ENCODE results near the gene TSPYL6. TPM values are rescaled to one million over a fixed set of nuclear protein-coding genes. Genes with fewer than 3 reads are reported as not detected.

Gene TSPYL6
- polyA plus RNA-seq, 2 of the 4 experiments (the other 2 are of a cell fraction): not detected

DNA sequence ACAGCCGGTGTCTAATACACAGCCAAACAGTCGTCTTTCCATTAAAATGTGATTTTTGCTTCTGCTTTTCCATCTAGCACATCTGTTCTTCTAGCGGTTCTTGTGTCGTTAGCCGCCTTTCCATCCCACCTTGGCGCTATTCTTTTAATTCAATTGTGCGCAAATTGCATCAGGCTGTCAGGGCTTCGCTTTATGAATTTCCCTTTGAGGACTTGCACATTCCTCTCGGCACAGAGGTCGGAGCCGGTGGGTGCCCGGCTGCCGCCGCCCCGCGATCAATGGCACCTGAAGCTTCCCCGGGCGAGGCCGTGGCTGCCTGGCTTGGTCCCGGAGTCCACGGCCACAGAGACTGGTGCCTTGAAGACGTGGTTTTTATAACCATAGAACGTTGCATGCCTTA, 33.9 kb upstream of the TSPYL6 start:
- no peak overlapping the region for H3K4me2 ChIP-seq
- ChIA-PET CTCF (interaction anchor here (1.5 kb wide), 1 partner anchor 11 kb away, joined by 3 read pairs; no protein-coding TSS in a partner anchor), POLR2A (no interaction called here)
- WGBS (ENCODE audit: missing lambda C conversion rate): 84% methylated on average over 23 of the region's 23 CpGs
- DNase-seq (ENCODE audit: low read depth in 1 of 2, low spot score in 1 of 2) (no peak), FAIRE-seq (no peak), ATAC-seq (no peak)
- H3K4me1 ChIP-seq: 0 out of 3 replicates have a peak, but pooled peaks cover 2% of the 10 kb centered on the region
- H3K27ac ChIP-seq: no peak overlapping the region
- H3K9me3 ChIP-seq: no peaks in the 10 kb centered on the region
- TF ChIP-seq FOSL2 (IDR thresholded peaks at IDR 0.05): no peak
- TF ChIP-seq FOSL2 (CRISPR knock-in tag; IDR thresholded peaks at IDR 0.05): no peak
- no peak for TF ChIP-seq CBX8 (IDR thresholded peaks at IDR 0.05)
- TF ChIP-seq, protein P1, sequence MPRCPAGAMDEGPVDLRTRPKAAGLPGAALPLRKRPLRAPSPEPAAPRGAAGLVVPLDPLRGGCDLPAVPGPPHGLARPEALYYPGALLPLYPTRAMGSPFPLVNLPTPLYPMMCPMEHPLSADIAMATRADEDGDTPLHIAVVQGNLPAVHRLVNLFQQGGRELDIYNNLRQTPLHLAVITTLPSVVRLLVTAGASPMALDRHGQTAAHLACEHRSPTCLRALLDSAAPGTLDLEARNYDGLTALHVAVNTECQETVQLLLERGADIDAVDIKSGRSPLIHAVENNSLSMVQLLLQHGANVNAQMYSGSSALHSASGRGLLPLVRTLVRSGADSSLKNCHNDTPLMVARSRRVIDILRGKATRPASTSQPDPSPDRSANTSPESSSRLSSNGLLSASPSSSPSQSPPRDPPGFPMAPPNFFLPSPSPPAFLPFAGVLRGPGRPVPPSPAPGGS (IDR thresholded peaks at IDR 0.05): no peak
- TF ChIP-seq JUNB (IDR thresholded peaks at IDR 0.05): no peak
- no peak for TF ChIP-seq TFCP2L1 (CRISPR knock-in tag; IDR thresholded peaks at IDR 0.05)
- no peak for TF ChIP-seq CHD2 (IDR thresholded peaks at IDR 0.05; ENCODE audit: low read length, partially characterized antibody)
- TF ChIP-seq, protein P2, sequence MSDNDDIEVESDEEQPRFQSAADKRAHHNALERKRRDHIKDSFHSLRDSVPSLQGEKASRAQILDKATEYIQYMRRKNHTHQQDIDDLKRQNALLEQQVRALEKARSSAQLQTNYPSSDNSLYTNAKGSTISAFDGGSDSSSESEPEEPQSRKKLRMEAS (IDR thresholded peaks at IDR 0.05): no peak
- TF ChIP-seq EP300 (IDR thresholded peaks at IDR 0.05): no peak
- no peak for TF ChIP-seq POLR2AphosphoS2 (conservative IDR thresholded peaks at IDR 0.05; ENCODE audit: low read length)
- TF ChIP-seq, protein P3, sequence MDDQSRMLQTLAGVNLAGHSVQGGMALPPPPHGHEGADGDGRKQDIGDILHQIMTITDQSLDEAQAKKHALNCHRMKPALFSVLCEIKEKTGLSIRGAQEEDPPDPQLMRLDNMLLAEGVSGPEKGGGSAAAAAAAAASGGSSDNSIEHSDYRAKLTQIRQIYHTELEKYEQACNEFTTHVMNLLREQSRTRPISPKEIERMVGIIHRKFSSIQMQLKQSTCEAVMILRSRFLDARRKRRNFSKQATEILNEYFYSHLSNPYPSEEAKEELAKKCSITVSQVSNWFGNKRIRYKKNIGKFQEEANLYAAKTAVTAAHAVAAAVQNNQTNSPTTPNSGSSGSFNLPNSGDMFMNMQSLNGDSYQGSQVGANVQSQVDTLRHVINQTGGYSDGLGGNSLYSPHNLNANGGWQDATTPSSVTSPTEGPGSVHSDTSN (IDR thresholded peaks at IDR 0.05): no peak
- TF ChIP-seq RCOR1 (IDR thresholded peaks at IDR 0.05; ENCODE audit: low read depth, low read length): no peak
- TF ChIP-seq RARB (CRISPR knock-in tag; IDR thresholded peaks at IDR 0.05): no peak
- no peak for TF ChIP-seq RNF2 (IDR thresholded peaks at IDR 0.05; ENCODE audit: borderline replicate concordance, low read depth)
- TF ChIP-seq, protein P4, sequence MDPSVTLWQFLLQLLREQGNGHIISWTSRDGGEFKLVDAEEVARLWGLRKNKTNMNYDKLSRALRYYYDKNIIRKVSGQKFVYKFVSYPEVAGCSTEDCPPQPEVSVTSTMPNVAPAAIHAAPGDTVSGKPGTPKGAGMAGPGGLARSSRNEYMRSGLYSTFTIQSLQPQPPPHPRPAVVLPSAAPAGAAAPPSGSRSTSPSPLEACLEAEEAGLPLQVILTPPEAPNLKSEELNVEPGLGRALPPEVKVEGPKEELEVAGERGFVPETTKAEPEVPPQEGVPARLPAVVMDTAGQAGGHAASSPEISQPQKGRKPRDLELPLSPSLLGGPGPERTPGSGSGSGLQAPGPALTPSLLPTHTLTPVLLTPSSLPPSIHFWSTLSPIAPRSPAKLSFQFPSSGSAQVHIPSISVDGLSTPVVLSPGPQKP (IDR thresholded peaks at IDR 0.05; ENCODE audit: low read depth, low read length): no peak
- H3K4me3 ChIP-seq: no peak overlapping the region

DNA sequence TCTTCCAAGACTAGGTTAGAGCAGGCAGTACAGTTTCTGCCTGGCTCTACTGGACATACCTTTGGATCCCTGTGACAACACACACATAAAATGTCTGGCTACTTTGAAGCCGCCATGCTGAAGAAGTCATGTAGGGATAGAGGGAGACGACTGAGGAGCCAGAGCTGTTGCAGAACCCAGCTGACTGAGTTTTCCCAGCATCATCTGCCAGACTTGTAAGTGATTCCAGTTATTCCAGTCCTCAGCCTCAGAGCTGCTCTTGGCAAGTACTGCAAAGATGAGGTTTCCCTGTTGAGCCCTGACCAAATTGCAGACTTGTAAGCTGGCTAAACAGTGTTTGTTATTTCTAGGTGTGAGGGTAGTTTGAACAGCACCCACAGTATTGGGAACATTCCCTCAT, 31.5 kb upstream of the TSPYL6 start:
- DNase-seq (ENCODE audit: low read depth in 1 of 2, low spot score in 1 of 2) (no peak), FAIRE-seq (no peak), ATAC-seq (no peak)
- WGBS (ENCODE audit: missing lambda C conversion rate): 75% methylated on average over 2 of the region's 2 CpGs
- H3K27ac ChIP-seq: no peak overlapping the region
- H3K4me2 ChIP-seq: no peak overlapping the region
- no peaks in the 10 kb centered on the region for H3K4me1 ChIP-seq
- no peak overlapping the region for H3K4me3 ChIP-seq
- TF ChIP-seq NFE2L2 (conservative IDR thresholded peaks at IDR 0.05; ENCODE audit: low read length) (no peak), MAFK (IDR thresholded peaks at IDR 0.05; ENCODE audit: partially characterized antibody) (no peak), HOXB5 (CRISPR knock-in tag; IDR thresholded peaks at IDR 0.05) (no peak), ZC3H11A (IDR thresholded peaks at IDR 0.05) (no peak), HDAC2 (IDR thresholded peaks at IDR 0.05) (no peak), HEYL (CRISPR knock-in tag; IDR thresholded peaks at IDR 0.05) (no peak), KDM5A (IDR thresholded peaks at IDR 0.05) (no peak), HOXA7 (CRISPR knock-in tag; IDR thresholded peaks at IDR 0.05) (no peak), SREBF2 (IDR thresholded peaks at IDR 0.05) (no peak), PHF8 (IDR thresholded peaks at IDR 0.05; ENCODE audit: borderline replicate concordance, low read depth) (no peak), POLR2A (IDR thresholded peaks at IDR 0.05; ENCODE audit: low read length) (no peak), TP53 (CRISPR knock-in tag; IDR thresholded peaks at IDR 0.05) (no peak)
- TF ChIP-seq, protein P5, sequence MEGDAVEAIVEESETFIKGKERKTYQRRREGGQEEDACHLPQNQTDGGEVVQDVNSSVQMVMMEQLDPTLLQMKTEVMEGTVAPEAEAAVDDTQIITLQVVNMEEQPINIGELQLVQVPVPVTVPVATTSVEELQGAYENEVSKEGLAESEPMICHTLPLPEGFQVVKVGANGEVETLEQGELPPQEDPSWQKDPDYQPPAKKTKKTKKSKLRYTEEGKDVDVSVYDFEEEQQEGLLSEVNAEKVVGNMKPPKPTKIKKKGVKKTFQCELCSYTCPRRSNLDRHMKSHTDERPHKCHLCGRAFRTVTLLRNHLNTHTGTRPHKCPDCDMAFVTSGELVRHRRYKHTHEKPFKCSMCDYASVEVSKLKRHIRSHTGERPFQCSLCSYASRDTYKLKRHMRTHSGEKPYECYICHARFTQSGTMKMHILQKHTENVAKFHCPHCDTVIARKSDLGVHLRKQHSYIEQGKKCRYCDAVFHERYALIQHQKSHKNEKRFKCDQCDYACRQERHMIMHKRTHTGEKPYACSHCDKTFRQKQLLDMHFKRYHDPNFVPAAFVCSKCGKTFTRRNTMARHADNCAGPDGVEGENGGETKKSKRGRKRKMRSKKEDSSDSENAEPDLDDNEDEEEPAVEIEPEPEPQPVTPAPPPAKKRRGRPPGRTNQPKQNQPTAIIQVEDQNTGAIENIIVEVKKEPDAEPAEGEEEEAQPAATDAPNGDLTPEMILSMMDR (IDR thresholded peaks at IDR 0.05): no peak
- TF ChIP-seq, protein P2 (IDR thresholded peaks at IDR 0.05): no peak
- TF ChIP-seq, protein P6, sequence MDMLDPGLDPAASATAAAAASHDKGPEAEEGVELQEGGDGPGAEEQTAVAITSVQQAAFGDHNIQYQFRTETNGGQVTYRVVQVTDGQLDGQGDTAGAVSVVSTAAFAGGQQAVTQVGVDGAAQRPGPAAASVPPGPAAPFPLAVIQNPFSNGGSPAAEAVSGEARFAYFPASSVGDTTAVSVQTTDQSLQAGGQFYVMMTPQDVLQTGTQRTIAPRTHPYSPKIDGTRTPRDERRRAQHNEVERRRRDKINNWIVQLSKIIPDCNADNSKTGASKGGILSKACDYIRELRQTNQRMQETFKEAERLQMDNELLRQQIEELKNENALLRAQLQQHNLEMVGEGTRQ (IDR thresholded peaks at IDR 0.05): no peak
- TF ChIP-seq, protein P7, sequence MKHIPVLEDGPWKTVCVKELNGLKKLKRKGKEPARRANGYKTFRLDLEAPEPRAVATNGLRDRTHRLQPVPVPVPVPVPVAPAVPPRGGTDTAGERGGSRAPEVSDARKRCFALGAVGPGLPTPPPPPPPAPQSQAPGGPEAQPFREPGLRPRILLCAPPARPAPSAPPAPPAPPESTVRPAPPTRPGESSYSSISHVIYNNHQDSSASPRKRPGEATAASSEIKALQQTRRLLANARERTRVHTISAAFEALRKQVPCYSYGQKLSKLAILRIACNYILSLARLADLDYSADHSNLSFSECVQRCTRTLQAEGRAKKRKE (CRISPR knock-in tag; IDR thresholded peaks at IDR 0.05; ENCODE audit: low read depth): no peak
- ChIA-PET POLR2A (no interaction called here), CTCF (interaction anchor here (1.0 kb wide), 1 partner anchor 9 kb away, joined by 4 read pairs; no protein-coding TSS in a partner anchor)
- no peaks in the 10 kb centered on the region for H3K9me3 ChIP-seq

Measured in A549 (cell line).